Subcutaneous adipose tissue (tissue), 4 donors: Measurements from ENCODE around the gene LMTK2. TPM values are rescaled to one million over a fixed set of nuclear protein-coding genes. Genes with fewer than 3 reads are reported as not detected.

Source experiments
- CTCF ChIP-seq: fragments of 450-650 bp; IDR thresholded peaks from one replicate; pipeline ENCODE4 v1.5.1; 2016; ENCODE audit warnings: low read depth, mild to moderate bottlenecking, control low read depth, antibody characterized with exemption, moderate library complexity
- total RNA-seq, 4 donors: library from RNA; depleted of rRNA; stranded (reverse); fragments of >200 nt; gene quantifications; one replicate each; pipeline ENCODE4 v1.1.0, GENCODE V29; 2016

The LMTK2 gene
- total RNA-seq, 4 donors from 2014 or later = 7.3 to 15.4 (median 8.6) TPM

GRCh38 chr7:98130959-98131358 lies 24.3 kb downstream of the LMTK2 start:
- TF ChIP-seq CTCF = no peak

- no peak for TF ChIP-seq CTCF
Observed at GRCh38 chr7:98133181-98133580, 26.5 kb downstream of the LMTK2 start.

GRCh38 chr7:98133621-98134303 lies 27.1 kb downstream of the LMTK2 start:
- no peak for TF ChIP-seq CTCF

- TF ChIP-seq CTCF = no peak
Observed at GRCh38 chr7:98134420-98135228, 28.0 kb downstream of the LMTK2 start.

- no peak for TF ChIP-seq CTCF
Observed at GRCh38 chr7:98135984-98136383, 29.3 kb downstream of the LMTK2 start.

GRCh38 chr7:98136423-98136822 lies 29.8 kb downstream of the LMTK2 start:
- TF ChIP-seq CTCF = no peak

GRCh38 chr7:98137134-98137825 lies 30.6 kb downstream of the LMTK2 start:
- TF ChIP-seq CTCF = no peak
